GM19239 (cell line): Measurements from ENCODE around the gene PEX11G.

Experiments used
- DNase-seq: peaks from one replicate; pipeline ENCODE4 v3.0.0; 2011; ENCODE audit warnings: low spot score; ENCODE audit not compliant: insufficient read length
- FAIRE-seq: peaks from 2 replicates; lab custom pipeline; 2011; peaks lifted over from hg19 to GRCh38; lab: Jason Lieb, UNC

PEX11G gene

DNA sequence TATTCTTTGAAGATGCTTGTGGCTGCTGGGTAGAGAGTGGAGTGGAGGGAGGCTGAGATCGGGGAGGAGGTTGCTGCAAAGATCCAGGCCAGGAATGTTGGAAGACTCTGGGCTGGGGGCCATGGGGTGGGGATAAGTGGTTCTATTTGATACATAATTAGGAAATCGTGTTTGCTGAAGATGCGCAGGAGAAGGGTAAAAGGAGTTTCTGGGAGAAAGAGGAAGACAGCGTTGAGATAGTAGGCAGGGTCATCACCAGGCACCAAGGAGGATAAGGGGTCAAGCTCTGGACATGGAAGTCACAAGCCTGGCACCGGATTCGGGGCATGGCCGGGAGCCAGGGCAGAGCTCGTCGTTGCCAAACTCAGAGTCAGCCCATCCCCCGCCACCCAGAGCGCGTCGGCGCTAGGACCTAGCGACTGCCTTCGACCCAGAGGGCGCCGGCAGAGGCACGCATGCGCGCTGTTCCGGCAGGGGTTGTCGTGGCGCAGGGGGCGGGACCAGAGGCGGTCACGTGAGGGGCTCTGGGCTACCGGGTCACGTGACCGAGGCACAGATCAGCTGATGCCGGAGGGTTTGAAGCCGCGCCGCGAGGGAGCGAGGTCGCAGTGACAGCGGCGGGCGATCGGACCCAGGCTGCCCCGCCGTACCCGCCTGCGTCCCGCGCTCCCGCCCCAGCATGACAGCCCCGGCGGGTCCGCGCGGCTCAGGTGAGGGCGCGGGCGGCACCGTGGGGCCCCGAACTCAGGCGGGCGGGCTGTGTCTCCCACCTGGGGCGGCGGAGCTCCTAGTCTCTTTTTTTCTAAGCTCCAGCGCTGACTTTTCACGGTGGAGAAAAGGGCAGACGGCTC, 33.5 kb upstream of the PEX11G start, which contains the start of gene MCOLN1:
Gene MCOLN1 (plus strand): TSS at position 553 of the 851 bp plus-strand sequence. CDS start 127 bp downstream, at position 680.
- peak; percentile 98 for FAIRE-seq
- peak; percentile 100 for DNase-seq

DNA sequence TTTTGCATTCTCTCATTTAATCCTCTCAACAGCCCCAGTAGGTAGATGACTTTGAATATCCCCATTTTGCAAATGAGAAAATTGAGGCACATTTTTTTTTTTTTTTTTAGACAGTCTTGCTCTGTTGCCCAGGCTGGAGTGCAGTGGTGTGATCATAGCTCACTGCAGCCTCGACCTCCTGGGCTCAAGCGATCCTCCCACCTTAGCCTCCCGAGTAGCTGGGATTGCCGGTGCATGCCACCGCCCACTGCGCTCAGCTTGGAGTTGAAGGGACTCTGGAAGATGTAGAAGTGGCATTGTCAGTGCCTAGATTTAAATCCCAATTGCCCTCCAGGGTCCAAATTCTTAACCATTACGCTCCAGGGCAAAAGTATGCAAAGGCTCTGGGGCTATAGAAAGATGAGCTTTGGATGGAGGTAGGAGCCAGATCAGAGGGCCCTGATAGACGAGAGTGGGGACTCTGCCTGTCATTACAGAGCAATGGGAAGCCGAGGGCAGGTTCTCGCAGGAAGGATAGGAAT, 32.8 kb upstream of the PEX11G start:
- DNase-seq = no peak
- no peak for FAIRE-seq

DNA sequence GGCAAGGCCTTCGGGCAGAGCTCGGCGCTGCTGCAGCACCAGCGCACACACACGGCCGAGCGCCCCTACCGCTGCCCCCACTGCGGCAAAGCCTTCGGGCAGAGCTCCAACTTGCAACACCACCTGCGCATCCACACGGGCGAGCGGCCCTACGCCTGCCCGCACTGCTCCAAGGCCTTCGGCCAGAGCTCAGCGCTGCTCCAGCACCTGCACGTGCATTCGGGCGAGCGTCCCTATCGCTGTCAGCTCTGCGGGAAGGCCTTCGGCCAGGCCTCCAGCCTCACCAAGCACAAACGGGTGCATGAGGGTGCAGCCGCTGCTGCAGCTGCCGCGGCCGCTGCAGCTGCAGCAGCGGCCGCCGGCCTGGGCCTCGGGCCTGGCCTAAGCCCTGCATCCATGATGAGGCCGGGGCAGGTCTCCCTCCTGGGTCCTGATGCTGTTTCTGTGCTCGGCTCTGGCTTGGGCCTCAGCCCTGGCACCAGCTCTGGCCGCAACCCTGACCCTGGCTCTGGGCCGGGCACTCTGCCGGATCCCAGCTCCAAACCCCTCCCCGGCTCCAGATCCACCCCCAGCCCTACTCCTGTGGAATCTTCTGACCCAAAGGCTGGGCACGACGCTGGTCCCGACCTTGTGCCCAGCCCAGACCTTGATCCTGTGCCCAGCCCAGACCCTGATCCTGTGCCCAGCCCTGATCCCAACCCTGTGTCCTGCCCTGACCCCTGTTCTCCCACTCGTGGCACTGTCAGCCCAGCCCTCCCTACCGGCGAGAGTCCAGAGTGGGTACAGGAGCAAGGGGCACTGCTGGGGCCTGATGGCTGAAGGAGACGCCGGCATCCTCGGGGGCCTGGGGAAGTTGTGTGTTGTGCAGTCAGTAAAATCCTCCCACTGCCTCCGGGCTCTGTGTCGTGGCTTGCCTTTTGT, 31.6 kb upstream of the PEX11G start:
- DNase-seq = no peak
- FAIRE-seq = no peak

DNA sequence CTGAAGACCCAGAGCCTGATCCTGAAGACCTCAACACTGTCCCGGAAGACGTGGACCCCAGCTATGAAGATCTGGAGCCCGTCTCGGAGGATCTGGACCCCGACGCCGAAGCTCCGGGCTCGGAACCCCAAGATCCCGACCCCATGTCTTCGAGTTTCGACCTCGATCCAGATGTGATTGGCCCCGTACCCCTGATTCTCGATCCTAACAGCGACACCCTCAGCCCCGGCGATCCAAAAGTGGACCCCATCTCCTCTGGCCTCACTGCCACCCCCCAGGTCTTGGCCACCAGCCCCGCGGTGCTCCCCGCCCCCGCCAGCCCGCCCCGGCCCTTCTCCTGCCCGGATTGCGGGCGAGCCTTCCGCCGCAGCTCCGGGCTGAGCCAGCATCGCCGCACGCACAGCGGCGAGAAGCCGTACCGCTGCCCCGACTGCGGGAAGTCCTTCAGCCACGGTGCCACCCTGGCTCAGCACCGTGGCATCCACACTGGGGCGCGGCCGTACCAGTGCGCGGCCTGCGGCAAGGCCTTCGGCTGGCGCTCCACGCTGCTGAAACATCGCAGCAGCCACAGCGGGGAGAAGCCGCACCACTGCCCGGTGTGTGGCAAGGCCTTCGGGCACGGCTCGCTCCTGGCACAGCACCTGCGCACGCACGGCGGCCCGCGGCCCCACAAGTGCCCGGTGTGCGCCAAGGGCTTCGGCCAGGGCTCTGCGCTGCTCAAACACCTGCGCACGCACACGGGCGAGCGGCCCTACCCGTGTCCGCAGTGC, 30.7 kb upstream of the PEX11G start:
- DNase-seq (no peak), FAIRE-seq (no peak)

DNA sequence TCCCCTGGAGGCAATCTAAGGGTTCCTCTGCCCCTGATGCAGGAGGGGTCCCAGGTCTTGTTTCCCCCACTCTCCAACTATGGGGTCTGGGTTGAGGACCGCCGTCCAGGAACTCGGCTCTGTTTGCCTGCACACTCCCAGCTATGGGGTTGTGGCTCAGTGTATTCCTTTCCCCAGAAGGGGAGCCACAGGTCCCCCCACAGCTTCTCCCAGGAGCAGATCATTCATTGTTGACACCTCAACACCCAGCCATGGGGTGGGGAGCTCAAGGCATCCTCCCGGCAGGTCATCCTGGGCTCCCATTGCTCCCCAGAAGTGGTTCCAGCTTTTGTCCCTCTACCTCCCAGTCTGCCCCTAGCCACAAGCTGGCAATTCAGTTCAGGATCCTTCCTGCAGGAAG, 28.0 kb upstream of the PEX11G start:
- no peak for DNase-seq
- no peak for FAIRE-seq

DNA sequence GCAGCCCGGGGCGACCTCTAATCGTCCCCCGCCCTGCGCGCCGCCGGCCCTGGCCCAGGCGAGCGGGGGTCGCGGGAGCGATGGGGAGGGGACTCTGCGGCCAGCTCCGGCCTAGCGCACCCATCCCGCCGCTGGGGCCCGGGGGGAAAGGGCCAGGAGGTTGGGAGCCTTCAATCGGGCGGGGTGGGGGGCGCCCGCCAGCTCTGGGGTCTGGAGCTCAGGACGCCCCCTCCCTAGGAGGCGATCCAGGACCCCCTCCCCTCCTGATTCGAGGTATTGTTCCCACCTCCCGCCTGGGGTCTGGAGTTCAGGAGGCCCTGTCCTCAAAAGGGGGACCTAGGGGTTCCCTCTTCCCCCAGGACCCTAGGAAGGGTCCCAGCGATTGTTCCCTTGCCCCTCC, 27.5 kb upstream of the PEX11G start:
- FAIRE-seq (no peak), DNase-seq (no peak)

DNA sequence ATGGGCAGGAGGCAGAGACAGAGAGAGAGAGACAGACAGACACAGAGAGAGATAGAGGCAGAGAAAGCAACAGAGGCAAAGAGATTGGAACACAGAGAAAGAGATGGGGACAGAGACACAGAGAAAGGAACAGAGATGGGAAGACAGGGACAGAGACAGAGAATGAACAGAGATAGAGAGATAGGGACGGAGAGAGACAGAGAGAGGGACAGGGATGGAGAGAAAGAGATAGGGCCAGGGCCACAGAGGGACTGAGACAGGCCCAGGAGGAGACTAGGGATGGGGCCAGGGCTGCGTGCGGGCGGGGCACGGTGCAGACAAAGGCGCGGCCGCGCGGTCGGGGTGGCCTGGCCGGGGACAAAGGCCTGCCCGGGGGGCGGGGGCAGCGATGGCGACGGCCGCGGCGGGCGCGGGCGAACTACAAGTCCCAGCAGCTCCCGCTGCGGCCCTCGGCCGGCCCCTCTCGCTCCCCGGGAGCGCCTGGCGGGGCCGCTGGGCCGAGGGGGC, 26.9 kb upstream of the PEX11G start, which contains the start of gene ZNF358:
Gene ZNF358 (plus strand): TSS at position 459 of the 507 bp plus-strand sequence. CDS start 3,140 bp downstream, outside the sequence.
- DNase-seq (peak; percentile 98), FAIRE-seq (no peak)

DNA sequence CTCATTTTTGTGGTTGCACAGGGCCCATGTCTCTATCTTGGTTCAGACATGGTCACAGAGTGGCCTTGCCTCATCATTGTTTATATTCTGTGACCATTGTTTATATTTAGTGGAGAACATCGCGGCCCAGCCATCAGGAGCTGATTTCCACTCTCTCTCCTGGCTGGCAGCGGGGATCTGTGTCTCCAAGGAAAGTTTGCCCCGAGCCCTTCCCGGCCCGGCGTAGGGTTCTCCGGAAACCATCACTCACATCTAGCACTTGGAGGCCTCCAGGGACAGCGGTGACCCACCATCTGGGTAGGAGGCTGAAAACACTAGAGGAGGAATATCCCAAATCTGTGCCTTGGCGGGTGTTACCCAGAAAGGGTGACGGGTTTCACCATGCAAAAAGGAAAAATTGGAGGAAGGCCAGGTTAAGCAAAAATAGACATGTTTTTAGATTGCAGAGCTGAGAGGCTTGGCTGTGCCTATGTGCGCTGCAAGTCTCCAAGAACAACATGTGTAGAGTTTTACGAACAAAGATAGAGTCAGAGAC, 26.3 kb upstream of the PEX11G start:
- DNase-seq = no peak
- no peak for FAIRE-seq

DNA sequence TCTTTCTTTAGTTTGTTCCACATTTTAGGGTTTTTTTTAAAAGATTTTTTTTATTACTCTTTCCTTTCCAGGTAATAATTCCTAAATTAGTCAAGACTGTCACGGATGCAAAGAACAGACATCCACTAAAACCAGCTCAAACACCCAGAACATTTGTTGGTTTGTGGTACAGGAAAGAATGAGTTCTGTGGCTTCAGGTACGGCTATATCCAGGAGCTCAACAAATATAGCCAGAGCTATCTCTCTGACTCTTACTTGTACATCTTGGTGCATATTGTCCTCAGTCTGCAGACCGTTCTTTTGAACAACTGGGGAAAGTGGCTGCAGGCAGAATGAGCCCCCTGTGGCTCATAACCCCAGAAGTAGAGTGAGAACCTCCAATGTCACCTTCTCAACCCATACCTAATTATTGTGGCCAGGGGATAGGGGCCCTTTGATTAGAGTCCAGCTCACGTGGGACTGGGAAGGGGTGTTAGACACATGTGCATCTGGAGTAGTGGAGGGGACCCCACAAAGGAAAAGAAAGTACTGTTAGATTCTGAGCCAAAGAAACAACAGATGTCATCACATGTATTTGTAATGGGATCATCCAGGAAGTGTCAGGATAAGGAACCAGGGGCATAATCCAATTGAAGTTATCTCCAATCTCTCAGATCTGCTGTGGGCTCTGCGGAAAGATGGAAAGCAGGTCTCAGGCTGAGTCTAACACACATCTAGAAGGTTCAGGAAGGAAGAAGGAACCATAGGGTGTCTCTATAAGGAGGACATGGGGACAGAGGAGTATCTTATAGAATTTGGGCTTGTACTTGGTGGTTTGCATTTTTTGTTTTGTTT, 25.2 kb upstream of the PEX11G start:
- DNase-seq = no peak
- FAIRE-seq = no peak

DNA sequence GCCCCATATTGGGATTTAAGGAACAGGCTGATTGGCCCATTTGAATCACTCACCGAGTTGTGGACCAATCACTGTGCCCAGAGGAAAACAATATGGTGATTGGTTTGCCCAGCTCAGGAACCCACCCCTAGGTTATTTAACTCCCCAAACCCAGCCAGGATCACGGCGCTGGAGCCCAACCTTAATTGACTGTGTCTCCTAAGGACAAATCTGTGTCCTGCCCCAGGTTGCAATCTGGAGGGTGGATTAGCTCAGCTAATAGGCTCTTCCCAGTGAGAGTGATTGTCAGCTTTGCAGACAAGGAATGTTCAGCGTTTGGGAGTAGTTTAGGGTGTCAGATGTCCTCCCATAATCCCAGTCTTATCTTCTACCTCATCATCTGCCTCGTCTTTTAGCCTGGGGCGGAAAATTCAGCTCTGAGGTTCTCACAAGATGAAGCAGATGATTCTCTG, 23.6 kb upstream of the PEX11G start:
- DNase-seq (no peak), FAIRE-seq (no peak)

DNA sequence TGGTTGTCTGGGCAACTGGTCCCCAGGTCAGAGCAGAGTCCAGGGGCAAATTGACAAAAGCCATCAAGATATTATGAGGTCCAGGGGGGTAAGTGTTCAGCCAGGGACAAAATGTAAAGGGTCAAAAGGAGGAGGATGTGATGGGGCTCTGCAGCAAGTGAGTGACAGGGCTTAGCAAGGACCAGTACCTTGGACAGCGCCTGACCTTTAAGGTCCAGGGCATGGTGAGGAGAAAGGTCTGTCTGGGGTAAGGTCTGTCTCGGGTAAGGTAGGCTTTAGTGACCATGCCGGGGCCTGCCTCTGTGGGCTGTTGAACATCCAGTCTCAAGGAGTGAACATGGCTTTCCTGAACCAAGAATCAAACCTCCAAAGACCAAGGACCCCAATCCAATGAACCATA, 20.8 kb upstream of the PEX11G start:
- FAIRE-seq = no peak

DNA sequence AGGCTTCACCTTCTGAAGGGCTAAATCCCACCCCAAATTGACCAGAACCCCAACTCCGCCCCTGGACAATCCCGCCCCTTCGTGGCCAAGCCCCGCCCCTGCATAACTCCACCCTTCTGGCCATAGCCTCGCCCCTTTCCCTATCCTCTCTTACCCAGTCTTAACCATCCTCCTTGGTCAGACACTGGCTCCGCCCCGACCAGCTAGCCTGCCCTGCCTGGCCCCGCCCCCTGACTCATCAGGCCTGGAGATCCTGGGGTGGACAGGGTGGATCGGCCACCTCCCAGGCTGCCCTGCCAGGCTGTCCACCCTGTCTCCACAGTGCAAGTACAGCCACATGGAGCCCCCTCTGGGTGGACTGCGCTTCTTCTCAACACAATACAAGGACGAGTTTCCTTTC, 19.0 kb upstream of the PEX11G start:
- DNase-seq (no peak), FAIRE-seq (no peak)

More for the DNA sequence above, 20.8 kb upstream of the PEX11G start:
- DNase-seq = no peak

DNA sequence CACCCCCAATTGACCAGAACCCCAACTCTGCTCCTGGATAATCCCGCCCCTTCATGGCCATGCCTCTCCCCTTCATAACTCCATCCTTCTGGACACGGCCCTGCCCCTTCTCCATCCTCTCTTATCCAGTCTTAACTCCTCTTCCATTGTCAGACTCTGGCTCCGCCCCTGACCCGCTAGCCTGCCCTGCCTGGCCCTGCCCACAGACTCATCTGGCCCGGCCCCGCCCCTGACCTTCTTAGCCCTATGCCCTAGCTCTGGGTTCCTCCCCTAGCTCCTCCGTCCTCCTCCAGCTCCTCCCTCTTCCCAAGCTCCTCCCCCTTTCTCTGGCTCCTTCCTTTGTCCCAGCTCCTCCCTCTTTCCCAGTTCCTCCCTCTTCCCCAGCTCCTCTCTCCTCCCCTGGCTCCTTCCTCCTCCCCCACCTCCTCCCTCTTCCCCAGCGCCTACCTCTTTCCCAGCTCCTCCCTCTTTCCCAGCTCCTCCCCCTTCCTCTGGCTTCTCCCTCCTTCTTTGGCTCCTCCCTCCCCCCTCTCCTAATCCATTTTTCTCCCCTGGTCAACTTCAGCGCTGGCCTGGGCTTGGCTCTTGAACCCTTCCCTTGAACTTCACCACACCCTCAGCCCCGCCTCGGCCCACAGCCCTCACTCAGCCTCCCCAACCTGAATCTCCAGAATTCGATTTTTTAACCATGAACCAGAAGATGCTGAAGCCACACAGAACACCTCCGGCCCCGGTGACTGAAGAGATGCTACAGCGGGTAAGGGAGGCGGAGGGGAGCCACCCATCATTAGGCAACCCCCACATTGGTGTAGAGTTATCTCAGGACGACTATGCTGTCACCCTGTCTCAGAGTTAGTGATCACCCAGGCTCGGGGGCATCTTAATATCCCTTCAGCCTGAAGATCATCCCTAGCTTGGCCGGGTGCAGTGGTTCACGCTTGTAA, 17.8 kb upstream of the PEX11G start:
- DNase-seq (no peak), FAIRE-seq (no peak)

DNA sequence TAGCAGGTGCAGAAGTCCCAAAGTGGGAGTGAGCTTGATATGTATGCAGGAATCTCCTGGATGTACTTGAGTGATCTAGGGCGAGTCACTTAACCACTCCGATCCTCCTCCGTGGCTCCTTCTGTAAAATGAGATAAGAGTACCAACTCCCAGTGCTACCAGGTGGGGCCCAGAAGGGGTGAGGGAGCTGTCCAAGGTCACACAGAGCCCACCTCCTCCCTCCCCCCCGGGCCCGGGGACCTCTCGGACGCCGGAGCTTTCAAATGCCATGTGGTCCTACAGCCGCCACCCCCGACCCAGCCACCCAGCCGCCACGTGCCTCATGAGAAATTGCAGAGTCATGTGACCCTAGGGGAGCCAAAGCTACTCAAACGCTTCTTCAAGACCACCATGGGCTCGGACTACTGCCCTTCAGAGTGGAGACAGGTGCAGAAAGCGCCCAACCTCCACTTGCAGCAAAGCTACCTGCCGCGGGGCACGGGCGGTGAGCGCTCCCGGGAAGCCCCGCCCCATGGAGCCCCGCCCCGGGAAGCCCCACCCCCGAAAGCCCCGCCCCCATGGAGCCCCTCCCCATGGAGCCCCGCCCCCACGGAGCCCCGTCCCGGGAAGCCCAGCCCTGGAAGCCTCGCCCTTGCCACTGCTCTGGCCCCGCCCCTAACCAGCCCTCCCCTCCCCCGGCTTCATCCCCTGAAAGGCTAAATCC, 17.0 kb upstream of the PEX11G start:
- DNase-seq (no peak), FAIRE-seq (no peak)

DNA sequence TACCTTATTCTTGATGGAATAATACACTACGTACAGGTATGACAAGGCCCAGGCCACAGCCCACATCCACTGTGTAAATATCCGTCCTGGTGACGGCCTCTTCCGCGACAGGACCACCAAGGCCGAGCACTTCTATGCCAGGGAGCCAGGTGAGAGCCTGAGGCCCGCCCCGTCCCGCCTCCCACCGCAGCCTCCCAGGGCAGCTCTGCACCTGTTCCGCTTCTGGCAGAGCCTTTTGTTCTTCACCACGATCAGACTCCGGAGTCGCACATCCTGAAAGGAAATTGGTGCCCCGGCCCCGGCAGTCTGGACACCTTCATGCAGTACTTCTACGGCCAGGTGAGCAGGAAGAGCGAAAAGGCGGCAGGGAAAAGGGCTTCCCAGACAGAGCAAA, 16.4 kb upstream of the PEX11G start:
- DNase-seq (no peak), FAIRE-seq (no peak)

DNA sequence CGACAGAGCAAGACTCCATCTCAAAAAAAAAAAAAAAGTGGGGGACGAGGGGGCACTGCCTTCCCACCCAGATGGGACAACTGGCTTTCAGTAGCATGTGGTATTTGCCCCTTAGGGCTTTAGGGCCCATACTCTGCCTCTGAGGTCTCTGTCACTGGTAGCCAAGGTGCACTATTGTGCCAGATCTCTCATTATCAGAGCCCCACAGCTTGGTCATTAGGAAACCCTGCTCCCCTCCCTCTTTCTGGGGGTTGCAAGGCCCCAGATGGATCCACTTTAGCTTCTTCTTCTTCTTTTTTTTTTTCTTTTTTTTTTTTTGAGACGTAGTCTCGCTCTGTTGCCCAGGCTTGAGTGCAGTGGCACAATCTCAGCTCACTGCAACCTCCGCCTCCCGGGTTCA, 15.8 kb upstream of the PEX11G start:
- FAIRE-seq (no peak), DNase-seq (no peak)

DNA sequence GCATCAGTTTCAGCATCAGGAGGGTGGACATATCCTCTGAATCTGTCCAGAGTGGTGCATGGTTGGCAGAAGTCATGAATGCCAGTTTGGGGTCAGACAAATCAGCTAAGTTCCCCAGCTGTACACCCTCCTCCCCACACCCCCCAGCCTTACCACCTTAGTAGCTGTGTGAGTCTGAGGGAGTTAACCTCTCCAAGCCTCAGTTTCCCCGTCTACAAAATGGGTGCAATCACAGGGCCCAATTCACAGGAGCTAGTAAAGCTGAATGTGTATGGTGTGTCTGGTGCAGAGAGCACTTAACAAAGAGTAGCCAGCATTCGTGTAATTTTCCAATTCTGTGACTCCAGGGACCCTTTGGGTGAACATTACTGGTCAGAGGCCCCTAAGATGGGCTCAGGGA, 13.7 kb upstream of the PEX11G start:
- FAIRE-seq = no peak
- no peak for DNase-seq
